ENCODE measurements around the gene RAB10.

RAB10 gene

DNA sequence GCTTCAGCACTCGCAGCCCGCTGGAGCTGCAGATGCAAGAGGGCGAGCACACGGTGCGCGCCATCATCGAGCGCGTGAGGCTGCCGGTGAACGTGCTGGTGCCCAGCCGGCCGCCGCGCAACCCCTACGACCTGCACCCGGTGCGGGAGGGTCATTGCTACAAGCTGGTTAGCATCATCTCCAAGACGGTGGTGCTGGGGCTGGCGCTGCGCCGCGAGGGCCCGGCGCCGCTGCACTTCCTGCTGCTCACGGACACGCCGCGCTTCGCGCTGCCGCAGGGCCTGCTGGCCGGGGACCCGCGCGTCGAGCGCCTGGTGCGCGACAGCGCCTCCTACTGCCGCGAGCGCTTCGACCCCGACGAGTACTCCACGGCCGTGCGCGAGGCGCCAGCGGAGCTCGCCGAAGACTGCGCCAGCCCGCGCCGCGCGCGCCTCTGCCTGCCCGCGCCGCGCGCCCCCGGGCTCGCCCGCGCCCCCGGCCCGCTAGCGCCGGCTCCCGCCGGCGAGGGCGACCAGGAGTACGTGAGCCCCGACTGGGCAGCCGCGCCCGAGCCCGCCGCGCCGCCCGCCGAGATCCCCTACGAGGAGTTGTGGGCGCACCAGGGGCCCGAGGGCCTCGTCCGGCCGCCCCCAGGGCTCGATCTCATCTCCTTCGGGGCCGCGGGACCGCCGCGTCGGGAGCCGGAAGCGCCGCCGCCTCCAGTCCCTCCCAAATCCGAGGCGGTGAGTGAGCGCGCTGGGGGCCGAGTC, 150.8 kb downstream of the RAB10 start:
- no peak for DNase-seq

DNA sequence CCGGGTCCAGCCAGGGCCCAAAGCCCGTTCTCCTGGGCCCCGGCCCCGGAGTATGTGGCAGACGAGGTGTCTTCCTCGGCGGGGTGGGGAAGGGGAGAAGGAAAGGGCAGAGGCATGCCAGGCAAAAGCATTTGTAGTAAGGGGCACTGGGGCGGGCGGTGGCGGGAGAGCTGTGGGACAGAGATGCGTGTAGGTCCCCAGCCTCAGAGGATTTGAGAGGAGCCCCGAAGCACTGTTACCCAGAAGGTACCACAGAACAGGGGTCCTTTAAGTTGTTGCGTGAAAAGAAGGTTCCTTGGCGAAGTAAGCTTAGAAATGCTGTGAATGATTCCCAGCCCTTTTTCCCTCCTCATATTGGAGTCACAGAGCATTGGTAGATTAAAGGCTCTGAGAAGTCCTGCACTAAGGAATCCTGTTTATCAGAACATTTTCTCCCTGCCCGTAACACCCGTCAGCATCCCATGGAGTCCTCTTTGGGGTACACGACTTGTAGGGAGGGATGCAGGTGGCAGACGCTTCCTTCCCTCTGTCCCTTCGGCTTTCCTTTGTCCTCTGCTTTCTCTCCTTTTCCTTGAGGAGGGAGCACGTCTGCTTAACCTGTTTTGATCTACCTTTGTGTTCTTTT, 151.5 kb downstream of the RAB10 start:
- no peak for DNase-seq

DNA sequence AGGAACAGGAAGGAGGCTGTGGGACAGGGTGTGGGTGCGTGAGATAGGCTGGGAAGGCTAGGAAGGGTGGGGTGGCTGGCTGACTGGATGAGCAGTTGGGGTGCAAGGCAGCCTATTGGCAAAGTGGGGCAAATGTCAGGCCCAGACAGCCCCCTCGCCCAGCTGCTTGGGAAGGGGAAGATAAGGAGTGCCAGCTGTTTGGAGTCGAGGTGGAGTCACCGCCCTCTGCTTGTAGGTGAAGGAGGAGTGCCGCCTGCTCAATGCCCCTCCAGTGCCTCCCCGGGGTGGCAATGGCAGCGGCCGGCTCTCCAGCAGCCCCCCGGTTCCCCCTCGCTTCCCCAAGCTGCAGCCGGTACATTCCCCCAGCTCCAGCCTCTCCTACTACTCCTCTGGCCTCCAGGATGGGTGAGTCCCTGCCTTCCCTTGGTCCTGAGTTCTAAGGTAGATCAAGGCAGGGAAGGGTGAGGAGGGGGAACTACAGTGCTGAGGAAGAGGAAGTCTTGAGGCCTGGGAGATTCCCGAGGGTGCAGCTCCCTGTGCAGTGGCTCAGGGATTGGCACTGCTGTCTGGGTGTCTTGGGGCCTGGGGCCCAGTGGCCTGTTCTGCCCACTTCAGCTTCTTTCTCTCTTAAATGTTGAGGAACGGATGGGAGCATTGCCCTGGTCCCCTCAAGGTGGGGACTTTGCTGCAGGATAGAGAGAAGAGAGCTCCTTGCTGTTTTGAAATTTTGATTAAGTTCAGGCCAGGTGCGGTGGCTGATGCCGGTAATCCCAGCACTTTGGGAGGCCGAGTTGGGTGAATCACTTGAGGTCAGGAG, 152.3 kb downstream of the RAB10 start:
- no peak for DNase-seq

Data from NCI-H446 treated with DMSO at 0.1 percent for 48 hours (cell line).